Keratinocyte (primary cell): ENCODE data around the gene TNKS1BP1. TPM values are rescaled to one million over a fixed set of nuclear protein-coding genes. Genes with fewer than 3 reads are reported as not detected.
A peak's percentile ranks its signal among the peaks of the same experiment; 100 is the strongest.

Source experiments
- DNase-seq: peaks from one replicate; pipeline ENCODE4 v3.0.0-alpha.2; 2011; ENCODE audit warnings: low read depth, missing footprints, low spot score
- FAIRE-seq: peaks from 2 replicates; lab custom pipeline; 2011; peaks lifted over from hg19 to GRCh38; lab: Jason Lieb, UNC
- H2AFZ ChIP-seq: 2 replicates; pipeline ENCODE4 v1.6.0; 2012; ENCODE audit warnings: low read length, control low read depth, inconsistent platforms; ENCODE audit not compliant: control insufficient read depth
- H3K27ac ChIP-seq: 2 replicates; pipeline ENCODE4 v1.5.1; 2011; ENCODE audit warnings: low read length; ENCODE audit not compliant: control insufficient read depth, insufficient read depth
- H3K27me3 ChIP-seq: 3 replicates; pipeline ENCODE4 v1.6.0; 2011; ENCODE audit warnings: low read length; ENCODE audit not compliant: control insufficient read depth, insufficient read depth; ENCODE audit errors: extremely low read depth
- H3K36me3 ChIP-seq, 2 experiments: 2 replicates in 1 of 2; 3 replicates in 1 of 2; pipeline ENCODE4 v1.5.1; 2011; ENCODE audit warnings: low read length in 2 of 2, mild to moderate bottlenecking in 1 of 2; ENCODE audit not compliant: control insufficient read depth in 2 of 2, insufficient read depth in 2 of 2; ENCODE audit errors: extremely low read depth in 1 of 2
- H3K4me1 ChIP-seq: 3 replicates; pipeline ENCODE4 v1.5.1; 2011; ENCODE audit warnings: low read length; ENCODE audit not compliant: control insufficient read depth, insufficient read depth; ENCODE audit errors: extremely low read depth
- H3K4me2 ChIP-seq: 3 replicates; pipeline ENCODE4 v1.6.0; 2011; ENCODE audit warnings: low read depth, low read length; ENCODE audit not compliant: control insufficient read depth, insufficient read depth; ENCODE audit errors: extremely low read depth
- H3K4me3 ChIP-seq, 3 experiments: fragments of 200-600 bp in 1 of 3; sonication (generic) in 1 of 3; 2 replicates in 2 of 3; 3 replicates in 1 of 3; pipeline ENCODE4 v1.5.1; 2011 to 2016; ENCODE audit warnings: low read length in 3 of 3, mild to moderate bottlenecking in 3 of 3, control low read depth in 2 of 3, inconsistent platforms in 1 of 3, low read depth in 1 of 3, mixed read lengths in 1 of 3, mixed run types in 1 of 3, moderate library complexity in 1 of 3; ENCODE audit not compliant: control insufficient read depth in 2 of 3, insufficient read depth in 2 of 3; ENCODE audit errors: extremely low read depth in 1 of 3
- H3K79me2 ChIP-seq: 2 replicates; pipeline ENCODE4 v1.6.0; 2012; ENCODE audit warnings: low read length; ENCODE audit not compliant: control insufficient read depth, insufficient read depth
- H3K9ac ChIP-seq: 3 replicates; pipeline ENCODE4 v1.6.0; 2011; ENCODE audit warnings: low read length; ENCODE audit not compliant: control insufficient read depth, insufficient read depth; ENCODE audit errors: extremely low read depth
- H3K9me1 ChIP-seq: 3 replicates; pipeline ENCODE4 v1.6.0; 2011; ENCODE audit warnings: low read length; ENCODE audit not compliant: control insufficient read depth, insufficient read depth; ENCODE audit errors: extremely low read depth
- H3K9me3 ChIP-seq: 2 replicates; pipeline ENCODE4 v1.5.1; 2012; ENCODE audit warnings: low read depth, low read length; ENCODE audit not compliant: control insufficient read depth
- H4K20me1 ChIP-seq: 3 replicates; pipeline ENCODE4 v1.6.0; 2011; ENCODE audit warnings: low read length; ENCODE audit not compliant: control insufficient read depth, insufficient read depth; ENCODE audit errors: extremely low read depth
- CTCF ChIP-seq, 3 experiments: IDR thresholded peaks in 1 of 3; conservative IDR thresholded peaks in 1 of 3; optimal IDR thresholded peaks in 1 of 3; 2 replicates in 2 of 3; 3 replicates in 1 of 3; pipeline versions ENCODE3 to v1.5.1; 2011; ENCODE audit warnings: low read length in 3 of 3, mild to moderate bottlenecking in 3 of 3, moderate library complexity in 2 of 3, control low read depth in 1 of 3, inconsistent platforms in 1 of 3; ENCODE audit not compliant: insufficient read depth in 2 of 3; ENCODE audit errors: extremely low read depth in 1 of 3
- EZH2 ChIP-seq: IDR thresholded peaks from one replicate; pipeline ENCODE4 v1.6.1; 2012; ENCODE audit warnings: inconsistent platforms, mild to moderate bottlenecking, low read length, moderate library complexity
- dilution Hi-C: fragments of 300-500 bp; cut with MboI; formaldehyde crosslinking; loops from one replicate; pipeline ENCODE4 v1.7.0; 2020; ENCODE audit warnings: low sequenced_read_pairs; ENCODE audit not compliant: extremely low pct_ligation_motif_present
- polyA plus RNA-seq, 5 experiments: library from polyadenylated mRNA; depleted of rRNA in 3 of 5; stranded (reverse) in 3 of 5; stranded (forward) in 1 of 5; unstranded in 1 of 5; fragments of >200 nt; gene quantifications; 1 replicate in 1 of 5; 2 replicates in 3 of 5; 3 replicates in 1 of 5; pipeline versions ENCODE4 v1.2.1 to v1.2.3, GENCODE V29; 2011 to 2012; ENCODE audit warnings: missing spikeins in 2 of 5, low read depth in 1 of 5, low replicate concordance in 1 of 5

The TNKS1BP1 gene
- polyA plus RNA-seq, 1 donor (not counting 4 experiments of a cell fraction or from before 2014, with no cell fraction given) = 88.3 TPM

DNA sequence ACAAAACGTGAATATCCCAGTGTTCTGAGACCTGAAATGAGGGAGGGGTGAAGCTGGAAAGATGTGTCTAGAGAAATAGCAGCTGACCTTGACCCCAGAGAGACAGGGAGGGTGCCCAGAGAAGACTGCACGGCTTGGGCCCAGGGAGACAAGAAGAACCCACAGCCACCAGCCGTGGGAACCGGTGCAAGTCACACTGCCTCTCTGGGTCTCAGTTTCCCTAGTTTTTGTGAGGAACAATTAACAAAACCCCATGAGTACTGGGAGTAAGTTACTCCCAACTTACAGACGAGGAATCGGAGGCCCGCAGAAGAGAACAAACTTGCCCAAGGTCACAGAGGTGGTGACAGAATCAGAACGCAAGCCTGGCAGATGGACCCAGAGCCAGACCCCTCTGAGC is 19.2 kb downstream of the TNKS1BP1 start:
- Histone ChIP-seq H3K27ac (peak overlapping the region; percentile 65), H3K4me3 (no peak overlapping the region), H2AFZ (no peak overlapping the region), H3K36me3 (peaks cover 66 to 73% of the 10 kb centered on the region in 2 experiments), H3K27me3 (no peaks in the 10 kb centered on the region), H3K4me2 (peak overlapping the region; percentile 27), H3K9ac (peak overlapping the region; percentile 66), H3K4me1 (peaks cover 70% of the 10 kb centered on the region), H3K79me2 (peaks cover 69% of the 10 kb centered on the region), H3K9me1 (peaks cover 5% of the 10 kb centered on the region), H4K20me1 (peaks cover 8% of the 10 kb centered on the region), H3K9me3 (no peaks in the 10 kb centered on the region)
- FAIRE-seq (no peak), DNase-seq (no peak)
- dilution Hi-C loops = no loop called here
- no peak for TF ChIP-seq CTCF (optimal IDR thresholded peaks at IDR 0.05 in 1 of 3, IDR thresholded peaks at IDR 0.05 in 1 of 3, conservative IDR thresholded peaks at IDR 0.05 in 1 of 3; ENCODE audit: extremely low read depth in 1 of 3, insufficient read depth in 2 of 3, low read length in 3 of 3)
- no peak for TF ChIP-seq EZH2

DNA sequence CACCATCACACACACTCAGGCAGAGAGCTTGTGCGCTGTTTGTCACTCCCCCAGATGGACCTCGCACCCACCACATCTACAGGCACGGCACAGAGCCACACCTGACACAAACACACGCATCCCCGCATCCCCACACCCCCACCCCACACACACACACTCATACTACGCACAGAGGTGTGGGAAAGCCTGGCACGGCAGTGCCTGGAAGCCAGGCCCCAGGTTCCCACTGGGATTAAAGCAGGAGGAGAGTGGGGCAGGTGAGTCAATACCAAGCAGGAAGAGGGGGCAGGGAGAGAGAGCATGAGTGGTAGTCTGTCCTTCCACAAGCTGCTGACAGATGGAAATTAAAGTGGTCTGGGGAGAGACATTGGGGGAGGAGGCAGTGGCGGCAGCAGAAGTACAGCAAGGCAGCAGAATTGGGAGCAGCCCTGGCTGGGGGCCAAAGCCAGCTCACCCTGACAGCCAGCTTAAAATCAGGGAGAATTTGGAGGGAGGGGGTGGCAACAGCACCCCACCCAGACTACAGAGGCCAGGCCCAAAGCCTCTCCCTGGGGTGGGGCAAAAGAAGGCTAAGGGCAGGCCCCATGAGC is 20.7 kb downstream of the TNKS1BP1 start:
- DNase-seq = no peak
- TF ChIP-seq EZH2 = no peak
- no peak for TF ChIP-seq CTCF (optimal IDR thresholded peaks at IDR 0.05 in 1 of 3, IDR thresholded peaks at IDR 0.05 in 1 of 3, conservative IDR thresholded peaks at IDR 0.05 in 1 of 3; ENCODE audit: extremely low read depth in 1 of 3, insufficient read depth in 2 of 3, low read length in 3 of 3)
- no peaks in the 10 kb centered on the region for H3K27me3 ChIP-seq
- peak overlapping the region; percentile 65 for H3K27ac ChIP-seq
- H3K36me3 ChIP-seq = peaks cover 65 to 73% of the 10 kb centered on the region in 2 experiments
- peak overlapping the region; percentile 46 for H3K4me2 ChIP-seq
- H3K9ac ChIP-seq = peak overlapping the region; percentile 66
- no peak overlapping the region for H2AFZ ChIP-seq
- peaks cover 3% of the 10 kb centered on the region for H3K9me1 ChIP-seq
- peak overlapping the region in 1 of 3 experiments; percentile 4 for H3K4me3 ChIP-seq
- dilution Hi-C loops = no loop called here
- no peaks in the 10 kb centered on the region for H3K9me3 ChIP-seq
- H3K79me2 ChIP-seq = peaks cover 57% of the 10 kb centered on the region
- peaks cover 56% of the 10 kb centered on the region for H3K4me1 ChIP-seq
- H4K20me1 ChIP-seq = peaks cover 6% of the 10 kb centered on the region
- FAIRE-seq = peak; percentile 74
